ENCODE data around the gene RIN3.

DNA sequence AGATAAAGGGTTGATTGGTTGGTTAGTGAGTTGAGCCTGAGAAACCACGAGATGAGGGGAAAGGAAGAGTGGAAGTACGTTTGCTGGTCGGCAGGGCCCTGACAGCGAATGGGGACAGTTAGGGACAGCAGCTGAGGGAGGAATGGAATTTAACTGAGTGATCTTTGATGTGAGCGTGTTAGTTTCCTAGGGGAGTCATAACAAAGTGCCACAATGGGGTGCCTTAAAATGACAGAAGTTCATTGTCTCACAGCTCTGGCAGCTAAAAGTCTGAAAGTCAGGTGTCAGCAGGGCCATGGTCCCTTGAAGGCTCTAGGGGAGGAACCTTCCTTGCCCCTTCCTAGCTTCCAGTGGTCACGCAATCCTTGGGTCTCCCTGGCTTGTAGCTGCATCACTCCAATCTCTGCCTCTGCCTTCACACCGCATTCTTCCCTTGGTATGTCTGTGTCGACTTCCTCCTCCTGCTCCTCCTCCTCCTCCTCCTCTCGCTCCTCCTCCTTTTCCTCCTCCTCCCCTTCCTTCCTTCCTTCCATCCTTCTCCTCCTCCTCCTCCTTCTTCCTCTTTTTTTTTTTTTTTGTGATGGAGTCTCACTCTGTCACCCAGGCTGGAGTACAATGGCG, 26.0 kb upstream of the RIN3 start:
- TF ChIP-seq EP300 (IDR thresholded peaks at IDR 0.05) = no peak
- TF ChIP-seq, protein P1, sequence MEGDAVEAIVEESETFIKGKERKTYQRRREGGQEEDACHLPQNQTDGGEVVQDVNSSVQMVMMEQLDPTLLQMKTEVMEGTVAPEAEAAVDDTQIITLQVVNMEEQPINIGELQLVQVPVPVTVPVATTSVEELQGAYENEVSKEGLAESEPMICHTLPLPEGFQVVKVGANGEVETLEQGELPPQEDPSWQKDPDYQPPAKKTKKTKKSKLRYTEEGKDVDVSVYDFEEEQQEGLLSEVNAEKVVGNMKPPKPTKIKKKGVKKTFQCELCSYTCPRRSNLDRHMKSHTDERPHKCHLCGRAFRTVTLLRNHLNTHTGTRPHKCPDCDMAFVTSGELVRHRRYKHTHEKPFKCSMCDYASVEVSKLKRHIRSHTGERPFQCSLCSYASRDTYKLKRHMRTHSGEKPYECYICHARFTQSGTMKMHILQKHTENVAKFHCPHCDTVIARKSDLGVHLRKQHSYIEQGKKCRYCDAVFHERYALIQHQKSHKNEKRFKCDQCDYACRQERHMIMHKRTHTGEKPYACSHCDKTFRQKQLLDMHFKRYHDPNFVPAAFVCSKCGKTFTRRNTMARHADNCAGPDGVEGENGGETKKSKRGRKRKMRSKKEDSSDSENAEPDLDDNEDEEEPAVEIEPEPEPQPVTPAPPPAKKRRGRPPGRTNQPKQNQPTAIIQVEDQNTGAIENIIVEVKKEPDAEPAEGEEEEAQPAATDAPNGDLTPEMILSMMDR (IDR thresholded peaks at IDR 0.05) = no peak

All from suprapubic skin (tissue), 3 donors.